Calu3 (cell line): ENCODE data around the gene PLEKHA3. TPM values are rescaled to one million over a fixed set of nuclear protein-coding genes. Genes with fewer than 3 reads are reported as not detected.
"Not testable (repeated sequence)": the region's sequence is repeated elsewhere in the genome, so short reads cannot be mapped to it uniquely, and the experiment has no call there.

Experiments
- BruUV-seq: library from RNA; stranded (reverse); fragments of 400-500 nt; replicated peaks from 2 replicates; lab custom pipeline; 2021; lab: Mats Ljungman, UMichigan
- CTCF ChIA-PET: fragments of 300-600 bp; sonication (Branson Sonifier 250); formaldehyde crosslinking; loops from one replicate; lab custom pipeline; 2022; ENCODE audit warnings: antibody characterized with exemption; lab: Charles Lee
- DNase-seq: peaks from one replicate; pipeline ENCODE4 v3.0.0; 2022
- H3K27ac Mint-ChIP-seq: one replicate; pipeline ENCODE4 v1.8.0; 2022; ENCODE audit warnings: mixed read lengths; ENCODE audit not compliant: unreplicated experiment
- H3K27me3 Mint-ChIP-seq: one replicate; pipeline ENCODE4 v1.8.0; 2022; ENCODE audit warnings: mixed read lengths; ENCODE audit not compliant: unreplicated experiment
- H3K36me3 Mint-ChIP-seq: one replicate; pipeline ENCODE4 v1.8.0; 2022; ENCODE audit warnings: mild to moderate bottlenecking, moderate library complexity, mixed read lengths; ENCODE audit not compliant: insufficient read depth, unreplicated experiment
- H3K4me1 Mint-ChIP-seq: one replicate; pipeline ENCODE4 v1.8.0; 2022; ENCODE audit warnings: mild to moderate bottlenecking, low read depth, mixed read lengths; ENCODE audit not compliant: unreplicated experiment
- H3K4me3 Mint-ChIP-seq: one replicate; pipeline ENCODE4 v1.8.0; 2022; ENCODE audit warnings: mild to moderate bottlenecking, low read depth, moderate library complexity, mixed read lengths; ENCODE audit not compliant: unreplicated experiment
- H3K9me3 Mint-ChIP-seq: one replicate; pipeline ENCODE4 v1.8.0; 2022; ENCODE audit warnings: low read depth, mixed read lengths; ENCODE audit not compliant: unreplicated experiment
- CTCF ChIP-seq: fragments of 200-600 bp; IDR thresholded peaks from one replicate; pipeline ENCODE4 v1.8.0; 2022; ENCODE audit warnings: antibody characterized with exemption; ENCODE audit not compliant: unreplicated experiment
- intact Hi-C: fragments of 100-400 bp; cut with micrococcal nuclease; formaldehyde crosslinking; loops from one replicate; pipeline ENCODE4 v1.10.0; 2022; ENCODE audit not compliant: unreplicated experiment
- total RNA-seq: library from RNA; stranded (reverse); gene quantifications from 2 replicates; pipeline ENCODE4 v1.2.3, GENCODE V29; 2022

The PLEKHA3 gene
- total RNA-seq, 1 experiment from 2014 or later: 33.0 TPM

- Mint-ChIP-seq H3K4me3 (peak overlapping the region; percentile 92), H3K27me3 (no peaks in the 10 kb centered on the region), H3K9me3 (no peaks in the 10 kb centered on the region), H3K36me3 (peaks cover 18% of the 10 kb centered on the region), H3K4me1 (no peaks in the 10 kb centered on the region), H3K27ac (peak overlapping the region; percentile 91)
- CTCF ChIA-PET: no interaction called here
- peak; percentile 2 for DNase-seq
- BruUV-seq: TSS peak; percentile 29
- intact Hi-C loops: loop anchor here (2.0 kb wide), 2 partner anchors 45 to 73 kb away; partner anchors contain the start of genes FKBP7, PJVK and PRKRA
- TF ChIP-seq CTCF: no peak
Observed at GRCh38 chr2:178523596-178524134, 43.4 kb downstream of the PLEKHA3 start.

- intact Hi-C loops, BruUV-seq, H3K27me3 Mint-ChIP-seq, H3K4me3 Mint-ChIP-seq, H3K9me3 Mint-ChIP-seq, CTCF ChIA-PET, H3K4me1 Mint-ChIP-seq, H3K27ac Mint-ChIP-seq, DNase-seq: not testable (repeated sequence)
- H3K36me3 Mint-ChIP-seq: peaks cover 18% of the 10 kb centered on the region
Observed at GRCh38 chr2:178525010-178525409, 44.8 kb downstream of the PLEKHA3 start.

- H3K27me3 Mint-ChIP-seq, H3K9me3 Mint-ChIP-seq, CTCF ChIA-PET, intact Hi-C loops, H3K4me3 Mint-ChIP-seq, H3K4me1 Mint-ChIP-seq, H3K27ac Mint-ChIP-seq, BruUV-seq, DNase-seq: not testable (repeated sequence)
- peaks cover 18% of the 10 kb centered on the region for H3K36me3 Mint-ChIP-seq
Observed at GRCh38 chr2:178525460-178525859, 45.2 kb downstream of the PLEKHA3 start.

GRCh38 chr2:178526256-178526655, 46.0 kb downstream of the PLEKHA3 start:
- H3K4me1 Mint-ChIP-seq: no peaks in the 10 kb centered on the region
- H3K27ac Mint-ChIP-seq: no peak overlapping the region
- DNase-seq: no peak
- no peaks in the 10 kb centered on the region for H3K9me3 Mint-ChIP-seq
- no TSS peak for BruUV-seq
- TF ChIP-seq CTCF: no peak
- CTCF ChIA-PET: no interaction called here
- H3K4me3 Mint-ChIP-seq: no peak overlapping the region
- intact Hi-C loops: no loop called here
- H3K36me3 Mint-ChIP-seq: peaks cover 18% of the 10 kb centered on the region
- no peaks in the 10 kb centered on the region for H3K27me3 Mint-ChIP-seq

- TF ChIP-seq CTCF: no peak
- Mint-ChIP-seq H3K9me3 (no peaks in the 10 kb centered on the region), H3K4me3 (no peak overlapping the region), H3K27me3 (no peaks in the 10 kb centered on the region), H3K36me3 (peaks cover 16% of the 10 kb centered on the region), H3K4me1 (no peaks in the 10 kb centered on the region), H3K27ac (no peak overlapping the region)
- no peak for DNase-seq
- BruUV-seq: no TSS peak
- intact Hi-C loops: no loop called here
- CTCF ChIA-PET: no interaction called here
Observed at GRCh38 chr2:178527592-178527991, 47.3 kb downstream of the PLEKHA3 start.
